ENCODE data around the gene PARD6G.

PARD6G gene

DNA sequence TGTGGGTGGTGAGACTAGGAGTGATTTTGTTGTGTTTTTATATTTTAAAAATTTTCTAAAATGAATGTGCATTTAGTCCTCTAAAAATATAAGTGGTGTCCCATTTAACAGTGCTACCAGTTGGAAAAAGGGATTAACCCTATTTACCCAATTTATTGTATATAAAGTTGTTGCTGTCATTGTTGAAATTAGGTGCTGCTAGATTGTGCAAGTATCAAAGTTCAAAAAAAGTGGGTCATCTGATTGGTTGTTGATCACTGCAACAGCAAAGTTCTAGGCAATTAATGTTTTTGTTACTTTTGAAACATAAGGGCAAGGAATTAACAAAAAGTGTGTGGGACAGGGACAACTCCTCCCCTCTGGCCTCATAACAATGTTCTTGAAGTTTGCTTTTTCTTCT lies 97.6 kb downstream of the PARD6G start:
- in situ Hi-C loops (cut with MboI; ENCODE audit: low sequenced_read_pairs): no loop called here

DNA sequence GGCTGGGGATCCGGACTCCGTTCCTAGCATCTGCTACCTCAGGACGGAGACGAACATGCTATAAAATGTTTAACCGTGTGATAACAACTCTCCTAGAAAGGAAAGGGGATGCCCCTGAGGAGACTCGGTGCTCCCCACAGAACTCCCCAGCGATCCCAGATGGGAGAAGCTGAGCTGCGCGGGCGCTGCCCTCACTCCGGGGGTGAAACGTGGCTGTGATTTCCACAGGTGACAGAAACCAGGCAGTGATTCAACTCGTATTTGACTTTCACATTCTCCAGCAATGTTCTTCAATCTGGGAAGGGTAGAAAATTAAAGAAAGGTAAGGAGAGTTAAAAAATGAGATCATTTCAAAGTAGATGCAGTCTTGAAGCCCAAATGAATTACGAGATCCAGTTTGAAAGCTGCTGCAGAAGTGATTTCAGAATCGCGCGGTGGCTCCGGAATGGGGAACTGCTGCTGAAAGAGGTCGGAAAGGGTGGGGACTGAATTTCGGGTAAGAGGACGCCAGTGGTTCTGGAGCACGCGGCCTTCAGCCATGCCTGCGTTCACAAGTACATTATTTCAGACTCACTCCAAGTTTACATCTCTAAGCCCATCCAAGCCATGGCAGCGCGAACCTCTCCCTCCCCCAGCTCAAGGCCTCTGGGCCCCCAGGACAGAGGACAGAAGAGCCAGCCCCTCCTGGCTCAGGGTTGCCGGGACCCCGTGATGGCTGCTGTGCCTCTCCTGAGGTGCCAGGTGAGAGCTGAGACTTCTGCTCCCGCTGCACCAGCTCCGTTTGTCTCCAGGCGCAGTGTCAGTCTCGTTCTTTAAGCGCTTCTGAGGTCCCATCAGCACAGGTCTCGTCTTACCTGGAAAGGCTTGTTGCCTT lies 98.8 kb downstream of the PARD6G start:
- in situ Hi-C loops (cut with MboI; ENCODE audit: low sequenced_read_pairs): no loop called here

DNA sequence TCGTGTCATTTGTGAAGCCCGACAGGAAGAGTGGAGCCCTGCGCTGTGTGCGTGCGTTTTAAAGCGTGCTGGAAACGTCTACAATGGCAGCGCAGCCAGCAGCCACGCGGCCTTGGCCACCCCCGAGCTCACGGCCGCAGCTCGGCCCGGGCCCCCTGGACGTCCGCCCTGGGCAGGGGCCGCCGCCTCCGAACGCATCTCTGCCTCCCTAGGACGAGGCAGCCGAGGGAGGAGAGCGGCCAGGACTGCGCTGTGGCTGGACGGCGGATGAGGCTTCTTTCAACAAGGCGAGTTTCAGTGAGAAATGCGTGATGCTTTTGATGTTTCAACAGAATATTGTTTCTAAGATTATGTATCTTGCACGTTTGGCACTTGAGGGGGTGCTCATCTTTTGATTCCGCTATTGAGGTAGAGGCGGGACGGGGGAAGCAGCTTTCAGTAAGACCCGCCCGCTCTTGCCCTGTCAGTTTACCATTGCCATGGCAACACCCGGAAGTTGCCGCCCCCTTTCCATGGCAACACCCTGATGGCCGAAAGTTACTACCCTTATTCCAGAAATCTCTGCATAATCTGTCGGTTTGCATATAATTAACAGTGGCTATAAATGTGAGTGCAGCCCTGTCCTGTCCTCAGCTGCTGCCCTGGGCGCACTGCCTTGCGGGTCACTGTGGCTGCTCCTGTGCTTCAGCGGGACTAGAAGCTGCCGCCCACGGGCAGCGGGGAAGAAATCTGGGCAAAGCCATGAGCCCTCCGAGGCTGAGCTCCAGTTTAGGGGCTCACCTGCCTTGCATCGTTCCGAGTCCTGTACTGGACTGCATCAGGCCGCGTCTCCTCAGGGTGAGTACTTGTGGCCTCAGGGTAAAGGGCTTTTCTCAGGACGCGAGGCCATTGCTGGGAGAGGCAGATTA lies 99.6 kb downstream of the PARD6G start:
- in situ Hi-C loops (cut with MboI; ENCODE audit: low sequenced_read_pairs): no loop called here

- in situ Hi-C loops (cut with MboI; ENCODE audit: low sequenced_read_pairs): no loop called here
Observed at GRCh38 chr18:80147037-80147417, 100.3 kb downstream of the PARD6G start.

GRCh38 chr18:80145196-80145804 lies 102.0 kb downstream of the PARD6G start:
- in situ Hi-C loops (cut with MboI; ENCODE audit: low sequenced_read_pairs): no loop called here

DNA sequence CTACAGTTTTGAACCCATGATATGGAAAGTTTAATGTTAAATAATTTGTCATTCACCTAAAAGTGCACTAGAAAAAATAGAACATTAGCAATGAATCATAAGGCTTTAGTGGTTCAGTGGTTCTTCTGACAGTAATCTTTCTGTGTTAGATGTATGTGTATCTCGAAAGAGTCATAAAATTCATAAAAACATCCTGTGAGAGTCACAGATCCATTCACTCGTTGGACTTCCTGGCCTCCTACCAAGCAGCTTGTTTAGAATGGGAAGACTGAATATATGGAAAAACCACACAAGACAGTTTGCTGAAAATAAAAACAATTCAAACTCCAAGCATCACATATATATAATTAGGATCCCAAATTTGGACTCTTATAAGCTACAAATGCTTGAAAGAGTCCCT lies 103.4 kb downstream of the PARD6G start:
- in situ Hi-C loops (cut with MboI; ENCODE audit: low sequenced_read_pairs): no loop called here

DNA sequence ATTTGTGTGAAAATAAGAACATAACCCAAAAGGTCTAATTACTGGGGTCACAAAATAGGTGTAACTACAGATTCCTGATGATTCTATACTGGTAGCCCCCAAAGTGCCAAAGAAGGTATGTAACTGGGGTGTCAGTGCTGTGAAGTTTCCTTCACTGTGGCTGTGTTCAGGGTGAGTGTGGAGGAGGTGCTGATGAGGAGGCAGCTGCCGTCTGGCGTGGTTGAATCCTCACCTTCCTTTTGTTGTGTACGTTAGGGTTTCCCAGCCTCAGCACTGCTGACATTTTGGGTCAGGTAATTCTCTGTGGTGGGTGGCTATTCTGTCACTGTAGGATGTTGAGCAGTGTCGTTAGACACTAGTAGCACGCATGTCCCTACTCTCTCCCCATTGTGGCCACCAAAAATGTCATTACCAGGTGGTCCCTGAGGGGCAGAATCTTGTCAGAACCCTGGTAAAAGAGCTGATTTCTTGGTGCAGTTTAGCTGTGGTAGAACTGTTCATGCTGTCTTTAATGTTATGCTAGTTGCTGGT lies 106.8 kb downstream of the PARD6G start:
- in situ Hi-C loops (cut with MboI; ENCODE audit: low sequenced_read_pairs): no loop called here

DNA sequence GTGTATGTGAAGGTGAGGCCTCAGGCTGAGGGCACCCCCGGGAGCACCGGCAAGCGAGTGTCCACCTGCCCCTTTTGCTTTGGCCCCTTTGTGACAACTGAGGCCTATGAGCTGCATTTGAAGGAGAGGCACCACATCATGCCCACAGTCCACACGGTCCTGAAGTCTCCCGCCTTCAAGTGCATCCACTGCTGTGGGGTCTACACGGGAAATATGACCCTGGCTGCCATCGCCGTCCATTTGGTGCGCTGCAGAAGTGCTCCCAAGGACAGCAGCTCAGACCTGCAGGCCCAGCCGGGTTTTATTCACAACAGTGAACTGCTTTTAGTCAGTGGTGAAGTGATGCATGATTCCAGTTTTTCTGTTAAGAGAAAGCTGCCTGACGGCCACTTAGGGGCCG lies 109.3 kb downstream of the PARD6G start:
- in situ Hi-C loops (cut with MboI; ENCODE audit: low sequenced_read_pairs): no loop called here

GRCh38 chr18:80137137-80137536 lies 110.2 kb downstream of the PARD6G start:
- in situ Hi-C loops (cut with MboI; ENCODE audit: low sequenced_read_pairs): no loop called here

DNA sequence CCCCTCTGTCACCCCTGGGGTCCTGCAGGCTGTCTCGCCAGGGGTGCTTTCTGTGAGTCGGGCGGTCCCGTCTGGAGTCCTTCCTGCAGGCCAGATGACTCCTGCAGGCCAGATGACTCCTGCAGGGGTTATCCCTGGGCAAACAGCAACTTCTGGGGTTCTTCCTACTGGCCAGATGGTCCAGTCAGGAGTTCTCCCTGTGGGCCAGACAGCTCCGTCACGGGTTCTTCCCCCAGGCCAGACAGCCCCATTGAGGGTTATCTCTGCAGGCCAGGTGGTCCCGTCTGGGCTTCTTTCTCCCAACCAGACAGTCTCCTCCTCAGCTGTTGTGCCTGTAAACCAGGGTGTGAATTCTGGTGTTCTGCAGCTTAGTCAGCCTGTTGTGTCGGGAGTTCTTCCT lies 110.6 kb downstream of the PARD6G start:
- in situ Hi-C loops (cut with MboI; ENCODE audit: low sequenced_read_pairs): no loop called here

DNA sequence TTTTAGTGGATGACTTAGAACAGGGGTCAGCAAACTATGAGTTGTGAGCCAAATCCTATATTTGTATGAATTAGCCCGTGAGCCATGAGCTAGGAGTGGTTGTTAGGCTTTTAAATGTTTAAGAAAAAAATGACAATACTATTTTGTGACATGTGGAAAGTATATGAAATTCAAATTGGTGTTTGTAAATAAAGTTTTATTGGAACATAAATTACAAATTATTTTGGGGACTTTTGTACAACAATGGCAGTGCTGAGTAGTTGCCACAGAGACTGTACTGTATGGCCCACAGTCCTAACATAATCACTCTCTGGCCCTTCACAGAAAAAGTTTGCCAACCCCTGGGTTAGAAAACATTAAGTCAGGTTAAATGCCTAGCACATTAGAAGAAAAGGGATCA lies 112.2 kb downstream of the PARD6G start:
- in situ Hi-C loops (cut with MboI; ENCODE audit: low sequenced_read_pairs): no loop called here

DNA sequence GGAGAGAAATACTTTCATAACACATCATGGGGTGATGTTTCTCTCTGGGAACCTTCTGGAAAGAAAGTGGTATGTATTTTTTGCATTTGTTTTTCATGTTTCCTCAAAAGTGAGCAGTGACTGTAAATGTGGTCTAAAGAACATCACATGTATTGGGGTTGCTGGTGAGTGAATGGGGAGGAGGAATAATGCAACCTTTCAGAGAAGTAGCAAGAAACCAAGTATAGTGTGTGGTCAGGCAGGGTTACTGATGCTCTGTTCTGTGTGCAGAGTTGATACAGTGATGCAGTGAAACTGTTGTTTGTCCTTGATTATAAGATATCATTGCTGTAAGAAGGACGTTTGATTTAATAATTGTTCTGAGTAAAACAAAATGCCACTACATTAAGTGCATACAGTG lies 114.2 kb downstream of the PARD6G start:
- in situ Hi-C loops (cut with MboI; ENCODE audit: low sequenced_read_pairs): no loop called here

DNA sequence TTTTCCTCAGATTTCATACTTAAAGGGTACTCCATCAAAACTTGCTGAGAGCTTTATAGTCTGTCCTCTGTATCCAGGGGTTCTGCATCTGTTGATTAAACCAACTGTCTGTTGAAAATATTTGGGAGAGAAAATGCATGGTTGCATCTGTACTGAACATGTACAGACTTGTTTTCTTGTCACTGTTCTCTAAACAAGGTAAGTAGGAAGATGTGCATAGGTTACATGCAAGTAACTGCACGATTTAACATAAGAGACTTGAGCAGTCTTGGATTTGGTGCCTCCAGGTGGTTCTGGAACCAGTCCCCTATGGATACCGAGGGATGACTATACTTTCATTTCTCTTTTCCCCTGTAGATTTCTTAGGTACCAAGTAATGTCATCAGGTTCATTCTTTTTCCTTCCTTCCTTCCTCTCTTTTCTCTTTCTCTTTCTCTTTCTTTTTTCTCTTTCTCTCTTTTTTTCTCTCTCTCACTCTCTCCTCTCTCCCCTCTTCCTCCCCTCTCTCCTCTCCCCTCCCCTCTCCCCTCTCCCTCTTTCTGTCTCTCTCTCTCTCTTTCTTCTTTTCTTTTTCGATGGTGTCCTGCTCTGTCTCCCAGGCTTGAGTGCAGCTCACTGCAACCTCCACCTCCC lies 115.0 kb downstream of the PARD6G start:
- in situ Hi-C loops (cut with MboI; ENCODE audit: low sequenced_read_pairs): no loop called here

GRCh38 chr18:80130555-80130954 lies 116.8 kb downstream of the PARD6G start:
- in situ Hi-C loops (cut with MboI; ENCODE audit: low sequenced_read_pairs): no loop called here

GRCh38 chr18:80129672-80130367 lies 117.5 kb downstream of the PARD6G start:
- in situ Hi-C loops (cut with MboI; ENCODE audit: low sequenced_read_pairs): no loop called here

- in situ Hi-C loops (cut with MboI; ENCODE audit: low sequenced_read_pairs): no loop called here
Observed at GRCh38 chr18:80127635-80128034, 119.7 kb downstream of the PARD6G start.

DNA sequence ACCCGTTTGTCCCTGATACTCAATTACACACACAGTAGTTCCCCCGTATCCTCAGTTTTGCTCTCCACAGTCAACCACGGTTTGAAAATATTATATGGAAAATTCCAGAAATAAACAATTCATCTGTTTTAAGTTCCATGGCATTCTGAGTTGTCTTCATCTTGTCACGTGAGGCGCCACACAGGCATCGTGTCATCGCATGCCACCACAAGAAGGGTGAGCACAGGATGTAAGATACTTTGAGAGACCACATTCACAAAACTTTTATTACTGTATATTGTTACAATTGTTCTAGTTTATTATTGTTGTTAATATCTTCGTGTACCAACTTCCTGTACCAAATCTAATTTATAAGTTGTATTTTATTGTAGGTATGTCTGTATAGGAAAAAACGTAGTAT lies 120.5 kb downstream of the PARD6G start:
- in situ Hi-C loops (cut with MboI; ENCODE audit: low sequenced_read_pairs): no loop called here

- in situ Hi-C loops (cut with MboI; ENCODE audit: low sequenced_read_pairs): no loop called here
Observed at GRCh38 chr18:80124131-80124530, 123.2 kb downstream of the PARD6G start.

GRCh38 chr18:80120932-80121331 lies 126.4 kb downstream of the PARD6G start:
- in situ Hi-C loops (cut with MboI; ENCODE audit: low sequenced_read_pairs): no loop called here

GRCh38 chr18:80119111-80119510 lies 128.2 kb downstream of the PARD6G start:
- in situ Hi-C loops (cut with MboI; ENCODE audit: low sequenced_read_pairs): no loop called here
